GM12878 (cell line): ENCODE measurements around the gene HMCN2. TPM values are rescaled to one million over a fixed set of nuclear protein-coding genes. Genes with fewer than 3 reads are reported as not detected.

ENCODE experiments used
- ATAC-seq: fragments of 200-7000 bp; cut with Tn5 transposase; 3 replicates; pipeline ENCODE4 v1.9.1; 2020; ENCODE audit warnings: mild to moderate bottlenecking, moderate library complexity
- BruUV-seq: library from RNA; stranded (reverse); fragments of 400-500 nt; replicated peaks from 2 replicates; lab custom pipeline; 2021; lab: Mats Ljungman, UMichigan
- CTCF ChIA-PET: fragments of 300-600 bp; sonication (Branson Sonifier 250); formaldehyde crosslinking; extraction: SDS; loops from one replicate; lab custom pipeline; 2021; ENCODE audit warnings: inconsistent platforms; lab: Yijun Ruan, JAX
- POLR2A ChIA-PET: fragments of 350-600 bp; formaldehyde crosslinking; extraction: SDS; loops from one replicate; lab custom pipeline; 2021; ENCODE audit warnings: inconsistent platforms; lab: Charles Lee
- RAD21 ChIA-PET: fragments of 300-600 bp; sonication (Branson Sonifier 250); formaldehyde crosslinking; loops from one replicate; lab custom pipeline; 2023; ENCODE audit warnings: antibody characterized with exemption; ENCODE audit not compliant: unreplicated experiment; lab: Charles Lee
- SMC1A ChIA-PET: fragments of 300-600 bp; sonication (Branson Sonifier 250); formaldehyde crosslinking; loops from one replicate; lab custom pipeline; 2023; ENCODE audit not compliant: unreplicated experiment, uncharacterized antibody; lab: Charles Lee
- DNase-seq: peaks from one replicate; pipeline ENCODE4 v3.0.0-alpha.2; 2011; ENCODE audit warnings: low read depth, low spot score
- FAIRE-seq: peaks from 3 replicates; lab custom pipeline; 2011; peaks lifted over from hg19 to GRCh38; lab: Jason Lieb, UNC
- H2AFZ ChIP-seq: 2 replicates; pipeline ENCODE4 v1.6.0; 2011; ENCODE audit warnings: low read depth, low read length, control low read depth; ENCODE audit not compliant: control insufficient read depth
- H3K27ac ChIP-seq: 2 replicates; pipeline ENCODE4 v1.5.1; 2011; ENCODE audit warnings: control low read depth; ENCODE audit not compliant: control insufficient read depth, insufficient read depth
- H3K27me3 ChIP-seq, 2 experiments: replicated peaks in 1 of 2; 2 replicates each; pipeline versions ENCODE4 v1.6.0 to v1.6.1; 2011; ENCODE audit warnings: low read length in 1 of 2; ENCODE audit not compliant: control insufficient read depth in 2 of 2, insufficient read depth in 2 of 2
- H3K36me3 ChIP-seq, 2 experiments: 2 replicates each; pipeline ENCODE4 v1.5.1; 2011; ENCODE audit warnings: low read length in 1 of 2; ENCODE audit not compliant: control insufficient read depth in 2 of 2, insufficient read depth in 2 of 2
- H3K4me1 ChIP-seq: 2 replicates; pipeline ENCODE4 v1.6.1; 2011; ENCODE audit warnings: mild to moderate bottlenecking, low read length, moderate library complexity, mixed read lengths; ENCODE audit not compliant: control insufficient read depth, insufficient read depth
- H3K4me2 ChIP-seq: 2 replicates; pipeline ENCODE4 v1.6.0; 2011; ENCODE audit warnings: control low read depth; ENCODE audit not compliant: control insufficient read depth, insufficient read depth
- H3K4me3 ChIP-seq: fragments of 200-600 bp; sonication (generic); 2 replicates; pipeline ENCODE4 v1.5.1; 2016
- H3K79me2 ChIP-seq: 2 replicates; pipeline ENCODE4 v1.6.0; 2011; ENCODE audit warnings: low read length; ENCODE audit not compliant: control insufficient read depth, insufficient read depth
- H3K9ac ChIP-seq: 2 replicates; pipeline ENCODE4 v1.8.0; 2011; ENCODE audit warnings: low read length, control low read depth, mixed read lengths; ENCODE audit not compliant: control insufficient read depth, insufficient read depth
- H3K9me3 ChIP-seq: replicated peaks from 3 replicates; pipeline ENCODE4 v1.5.1; 2011; ENCODE audit warnings: mild to moderate bottlenecking, low read length; ENCODE audit not compliant: control insufficient read depth, insufficient read depth
- H4K20me1 ChIP-seq: 2 replicates; pipeline ENCODE4 v1.6.0; 2011; ENCODE audit not compliant: control insufficient read depth, insufficient read depth
- CREB1 ChIP-seq: IDR thresholded peaks from 2 replicates; pipeline ENCODE4 v1.6.1; 2012; ENCODE audit warnings: low read depth, mild to moderate bottlenecking, inconsistent platforms
- HDGF ChIP-seq: fragments of 450-650 bp; IDR thresholded peaks from 2 replicates; pipeline ENCODE4 v1.6.1; 2016; ENCODE audit warnings: antibody characterized with exemption
- IKZF1 ChIP-seq: fragments of 450-650 bp; conservative IDR thresholded peaks from 2 replicates; pipeline ENCODE4 v1.6.1; 2017; ENCODE audit warnings: antibody characterized with exemption, mild to moderate bottlenecking
- MYC ChIP-seq: IDR thresholded peaks from 2 replicates; pipeline ENCODE4 v1.6.1; 2011; ENCODE audit warnings: mild to moderate bottlenecking, low read length, moderate library complexity, inconsistent platforms; ENCODE audit not compliant: insufficient read depth, insufficient replicate concordance, insufficient read length, severe bottlenecking
- NR2F1 ChIP-seq: fragments of 450-650 bp; conservative IDR thresholded peaks from 2 replicates; pipeline ENCODE4 v1.6.1; 2017; ENCODE audit warnings: mild to moderate bottlenecking
- PAX5 ChIP-seq: IDR thresholded peaks from 2 replicates; pipeline ENCODE4 v1.6.1; 2011; ENCODE audit warnings: low read depth, low read length, borderline replicate concordance
- PML ChIP-seq: IDR thresholded peaks from 2 replicates; pipeline ENCODE4 v1.6.1; 2012; ENCODE audit warnings: low read length, inconsistent platforms
- POLR2A ChIP-seq: IDR thresholded peaks from 2 replicates; pipeline ENCODE4 v1.6.1; 2011; ENCODE audit warnings: low read depth, mild to moderate bottlenecking, low read length
- WRNIP1 ChIP-seq: IDR thresholded peaks from 2 replicates; pipeline ENCODE4 v1.6.1; 2011; ENCODE audit warnings: low read depth, low read length, improper control_type of control experiment, borderline replicate concordance
- ZNF207 ChIP-seq: fragments of 450-650 bp; IDR thresholded peaks from 2 replicates; pipeline ENCODE4 v1.6.1; 2014; ENCODE audit warnings: antibody characterized with exemption, mild to moderate bottlenecking, borderline replicate concordance
- WGBS: methylation state at CpG from one replicate; pipeline ENCODE4 v1.1.6; 2016; ENCODE audit warnings: low lambda C conversion rate; ENCODE audit not compliant: insufficient replicate concordance, insufficient coverage; ENCODE audit errors: missing lambda C conversion rate; 5-methylcytosine and 5-hydroxymethylcytosine counted together
- in situ Hi-C: fragments of 300-500 bp; cut with MboI; formaldehyde crosslinking; loops from 9 replicates; pipeline ENCODE4 v1.14.3; 2018; ENCODE audit warnings: mixed read lengths
- intact Hi-C: fragments of 100-400 bp; cut with micrococcal nuclease; formaldehyde crosslinking; loops from one replicate; pipeline ENCODE4 v1.14.2; 2022; ENCODE audit not compliant: unreplicated experiment
- polyA plus RNA-seq, 11 experiments: library from polyadenylated mRNA; depleted of rRNA in 4 of 11; unstranded in 6 of 11; stranded (reverse) in 5 of 11; fragments of >200 nt; fragmentation: Nextera tagmentation in 4 of 11; fragmentation: Illumina TruSeq in 1 of 11; extraction: Ambion mirVana in 4 of 11; extraction: Trizol in 1 of 11; gene quantifications; 1 replicate in 1 of 11; 2 replicates in 10 of 11; pipeline versions ENCODE4 v1.2.1 to v1.2.3, GENCODE V29; 2011 to 2016; ENCODE audit warnings: inconsistent platforms in 2 of 11, missing spikeins in 2 of 11, low read depth in 1 of 11
- total RNA-seq, 4 experiments: library from RNA; depleted of rRNA in 3 of 4; stranded (reverse); fragments of >200 nt in 3 of 4; fragmentation: Illumina TruSeq in 1 of 4; extraction: Trizol in 1 of 4; gene quantifications; 2 replicates each; pipeline versions ENCODE4 v1.2.1 to v1.2.3, GENCODE V29; 2013 to 2021
- TF ChIP-seq, protein P1 (sequence below): IDR thresholded peaks from 2 replicates; pipeline ENCODE4 v1.6.1; 2012; ENCODE audit warnings: low read depth, low read length, improper control_type of control experiment
- TF ChIP-seq, protein P2 (sequence below): IDR thresholded peaks from 2 replicates; pipeline ENCODE4 v1.6.1; 2012; ENCODE audit warnings: improper control_type of control experiment, low read depth, low read length; ENCODE audit not compliant: insufficient replicate concordance

Gene HMCN2
- total and polyA plus RNA-seq, 10 of the 15 experiments (the other 5 are each of a cell fraction or from before 2014, with no cell fraction given): 0.04 TPM; not detected in 9

DNA sequence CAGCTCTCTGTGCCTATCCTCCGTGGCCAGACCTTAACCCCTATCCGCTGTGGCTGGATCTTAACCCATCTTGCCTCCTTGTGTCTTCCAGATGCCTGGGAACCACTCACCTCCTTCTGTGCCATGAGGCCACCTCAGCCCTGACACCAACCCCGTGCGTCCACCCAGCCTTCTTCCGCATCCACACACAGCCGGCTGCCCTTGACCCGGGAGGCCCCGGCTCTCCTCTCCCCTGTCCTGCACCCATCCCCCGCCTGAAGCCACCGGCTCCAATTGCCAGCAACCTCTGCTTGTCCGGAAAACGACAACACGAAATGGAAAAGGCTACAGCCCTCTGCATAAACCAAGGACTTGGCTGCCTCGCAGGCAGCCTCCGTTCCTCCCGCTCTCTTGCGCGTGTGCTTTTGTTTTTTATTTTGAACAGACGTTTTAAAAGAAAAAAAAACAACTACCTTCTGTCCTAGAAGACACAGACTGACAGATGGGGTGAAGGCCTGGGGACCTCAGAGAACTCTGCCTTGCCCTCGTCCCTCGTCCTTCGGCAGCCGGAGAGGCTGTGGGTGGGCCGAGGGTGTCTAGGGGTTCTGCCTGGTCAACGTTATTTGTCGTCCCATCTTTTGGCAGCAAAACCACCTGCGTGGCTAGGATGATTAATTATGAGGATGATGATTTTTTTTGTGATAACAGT, 32.5 kb upstream of the HMCN2 start (continued):
- no peak for TF ChIP-seq PAX5

GRCh38 chr9:130233587-130233945, 32.0 kb upstream of the HMCN2 start:
- no peak overlapping the region for H2AFZ ChIP-seq
- in situ Hi-C loops: no loop called here
- WGBS: 42% methylated on average over 8 of the region's 8 CpGs
- H4K20me1 ChIP-seq: no peaks in the 10 kb centered on the region
- FAIRE-seq: no peak
- ChIA-PET CTCF (interaction anchor here (1.8 kb wide), 1 partner anchor 126 kb away, joined by 7 read pairs; no protein-coding TSS in a partner anchor), RAD21 (interaction anchor here (0.5 kb wide), 1 partner anchor 21 kb away, joined by 4 read pairs; no protein-coding TSS in a partner anchor), SMC1A (no interaction called here), POLR2A (no interaction called here)
- no peak overlapping the region for H3K27ac ChIP-seq
- no peak for ATAC-seq
- H3K79me2 ChIP-seq: no peaks in the 10 kb centered on the region
- no peak overlapping the region for H3K4me3 ChIP-seq
- no peak overlapping the region for H3K4me2 ChIP-seq
- no TSS peak for BruUV-seq
- no peak for DNase-seq
- intact Hi-C loops: no loop called here
- TF ChIP-seq, protein P1, sequence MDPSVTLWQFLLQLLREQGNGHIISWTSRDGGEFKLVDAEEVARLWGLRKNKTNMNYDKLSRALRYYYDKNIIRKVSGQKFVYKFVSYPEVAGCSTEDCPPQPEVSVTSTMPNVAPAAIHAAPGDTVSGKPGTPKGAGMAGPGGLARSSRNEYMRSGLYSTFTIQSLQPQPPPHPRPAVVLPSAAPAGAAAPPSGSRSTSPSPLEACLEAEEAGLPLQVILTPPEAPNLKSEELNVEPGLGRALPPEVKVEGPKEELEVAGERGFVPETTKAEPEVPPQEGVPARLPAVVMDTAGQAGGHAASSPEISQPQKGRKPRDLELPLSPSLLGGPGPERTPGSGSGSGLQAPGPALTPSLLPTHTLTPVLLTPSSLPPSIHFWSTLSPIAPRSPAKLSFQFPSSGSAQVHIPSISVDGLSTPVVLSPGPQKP: no peak
- TF ChIP-seq POLR2A: no peak
- no peak for TF ChIP-seq ZNF207
- TF ChIP-seq NR2F1: no peak
- no peak for TF ChIP-seq IKZF1
- TF ChIP-seq, protein P2, sequence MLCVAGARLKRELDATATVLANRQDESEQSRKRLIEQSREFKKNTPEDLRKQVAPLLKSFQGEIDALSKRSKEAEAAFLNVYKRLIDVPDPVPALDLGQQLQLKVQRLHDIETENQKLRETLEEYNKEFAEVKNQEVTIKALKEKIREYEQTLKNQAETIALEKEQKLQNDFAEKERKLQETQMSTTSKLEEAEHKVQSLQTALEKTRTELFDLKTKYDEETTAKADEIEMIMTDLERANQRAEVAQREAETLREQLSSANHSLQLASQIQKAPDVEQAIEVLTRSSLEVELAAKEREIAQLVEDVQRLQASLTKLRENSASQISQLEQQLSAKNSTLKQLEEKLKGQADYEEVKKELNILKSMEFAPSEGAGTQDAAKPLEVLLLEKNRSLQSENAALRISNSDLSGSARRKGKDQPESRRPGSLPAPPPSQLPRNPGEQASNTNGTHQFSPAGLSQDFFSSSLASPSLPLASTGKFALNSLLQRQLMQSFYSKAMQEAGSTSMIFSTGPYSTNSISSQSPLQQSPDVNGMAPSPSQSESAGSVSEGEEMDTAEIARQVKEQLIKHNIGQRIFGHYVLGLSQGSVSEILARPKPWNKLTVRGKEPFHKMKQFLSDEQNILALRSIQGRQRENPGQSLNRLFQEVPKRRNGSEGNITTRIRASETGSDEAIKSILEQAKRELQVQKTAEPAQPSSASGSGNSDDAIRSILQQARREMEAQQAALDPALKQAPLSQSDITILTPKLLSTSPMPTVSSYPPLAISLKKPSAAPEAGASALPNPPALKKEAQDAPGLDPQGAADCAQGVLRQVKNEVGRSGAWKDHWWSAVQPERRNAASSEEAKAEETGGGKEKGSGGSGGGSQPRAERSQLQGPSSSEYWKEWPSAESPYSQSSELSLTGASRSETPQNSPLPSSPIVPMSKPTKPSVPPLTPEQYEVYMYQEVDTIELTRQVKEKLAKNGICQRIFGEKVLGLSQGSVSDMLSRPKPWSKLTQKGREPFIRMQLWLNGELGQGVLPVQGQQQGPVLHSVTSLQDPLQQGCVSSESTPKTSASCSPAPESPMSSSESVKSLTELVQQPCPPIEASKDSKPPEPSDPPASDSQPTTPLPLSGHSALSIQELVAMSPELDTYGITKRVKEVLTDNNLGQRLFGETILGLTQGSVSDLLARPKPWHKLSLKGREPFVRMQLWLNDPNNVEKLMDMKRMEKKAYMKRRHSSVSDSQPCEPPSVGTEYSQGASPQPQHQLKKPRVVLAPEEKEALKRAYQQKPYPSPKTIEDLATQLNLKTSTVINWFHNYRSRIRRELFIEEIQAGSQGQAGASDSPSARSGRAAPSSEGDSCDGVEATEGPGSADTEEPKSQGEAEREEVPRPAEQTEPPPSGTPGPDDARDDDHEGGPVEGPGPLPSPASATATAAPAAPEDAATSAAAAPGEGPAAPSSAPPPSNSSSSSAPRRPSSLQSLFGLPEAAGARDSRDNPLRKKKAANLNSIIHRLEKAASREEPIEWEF: no peak
- TF ChIP-seq WRNIP1: no peak
- no peak for TF ChIP-seq CREB1
- TF ChIP-seq MYC: no peak
- TF ChIP-seq HDGF: no peak
- TF ChIP-seq PML: no peak
- H3K4me1 ChIP-seq: no peaks in the 10 kb centered on the region; the same call in 1 of the 2 replicates
- H3K9ac ChIP-seq: no peak overlapping the region
- no peaks in the 10 kb centered on the region for H3K9me3 ChIP-seq
- H3K27me3 ChIP-seq: no peaks in the 10 kb centered on the region
- H3K36me3 ChIP-seq: no peaks in the 10 kb centered on the region
